ENCODE measurements around the gene EIF3D.

The EIF3D gene

DNA sequence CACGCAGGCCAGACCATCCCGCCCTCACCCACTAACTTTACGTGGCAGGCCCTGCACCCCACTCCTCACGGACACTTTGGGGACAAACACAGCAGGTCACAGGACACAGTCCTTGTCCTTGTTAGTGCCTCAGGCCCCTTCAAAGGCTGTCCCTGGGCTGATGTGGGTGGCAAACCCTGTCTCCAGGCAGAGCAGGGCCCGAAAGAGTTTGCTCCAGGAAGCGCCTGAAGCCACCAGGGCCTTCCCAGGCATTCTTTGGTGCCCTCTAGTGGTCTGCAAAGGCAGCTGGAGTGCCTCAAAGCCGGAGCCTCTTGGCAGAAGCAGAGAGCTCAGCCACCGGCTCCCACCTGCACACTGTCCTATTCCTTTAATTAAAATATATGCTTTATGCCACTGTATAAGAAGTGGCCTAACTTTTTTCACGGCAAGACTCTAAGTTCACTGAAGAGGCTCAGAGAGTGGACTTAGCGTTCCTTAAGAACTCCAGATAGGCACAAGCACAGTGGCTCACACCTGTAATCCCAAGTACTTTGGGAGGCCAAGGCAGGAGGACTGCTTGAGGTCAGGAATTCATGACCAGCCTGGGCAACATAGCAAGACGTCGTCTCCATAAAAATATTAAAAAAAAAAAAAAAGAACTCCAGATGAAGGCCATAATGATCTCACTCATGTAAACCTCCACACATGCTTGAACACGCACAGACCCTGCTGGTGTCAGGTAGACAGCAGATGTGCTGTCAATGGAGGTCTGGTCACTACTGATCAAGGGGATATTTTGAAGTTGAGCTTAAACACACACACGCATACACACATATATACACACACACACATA, 58.6 kb downstream of the EIF3D start:
- in situ Hi-C loops (cut with MboI; ENCODE audit: low pct_unique_long_range_greater_than_20kb, low sequenced_read_pairs, unreplicated experiment), result no loop called here
- peak; percentile 88 for DNase-seq (ENCODE audit: low spot score)
- TF ChIP-seq, protein P1, sequence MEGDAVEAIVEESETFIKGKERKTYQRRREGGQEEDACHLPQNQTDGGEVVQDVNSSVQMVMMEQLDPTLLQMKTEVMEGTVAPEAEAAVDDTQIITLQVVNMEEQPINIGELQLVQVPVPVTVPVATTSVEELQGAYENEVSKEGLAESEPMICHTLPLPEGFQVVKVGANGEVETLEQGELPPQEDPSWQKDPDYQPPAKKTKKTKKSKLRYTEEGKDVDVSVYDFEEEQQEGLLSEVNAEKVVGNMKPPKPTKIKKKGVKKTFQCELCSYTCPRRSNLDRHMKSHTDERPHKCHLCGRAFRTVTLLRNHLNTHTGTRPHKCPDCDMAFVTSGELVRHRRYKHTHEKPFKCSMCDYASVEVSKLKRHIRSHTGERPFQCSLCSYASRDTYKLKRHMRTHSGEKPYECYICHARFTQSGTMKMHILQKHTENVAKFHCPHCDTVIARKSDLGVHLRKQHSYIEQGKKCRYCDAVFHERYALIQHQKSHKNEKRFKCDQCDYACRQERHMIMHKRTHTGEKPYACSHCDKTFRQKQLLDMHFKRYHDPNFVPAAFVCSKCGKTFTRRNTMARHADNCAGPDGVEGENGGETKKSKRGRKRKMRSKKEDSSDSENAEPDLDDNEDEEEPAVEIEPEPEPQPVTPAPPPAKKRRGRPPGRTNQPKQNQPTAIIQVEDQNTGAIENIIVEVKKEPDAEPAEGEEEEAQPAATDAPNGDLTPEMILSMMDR (IDR thresholded peaks at IDR 0.05; ENCODE audit: extremely low read depth, insufficient read depth, missing control alignments), result peak; percentile 97

- no peak for DNase-seq (ENCODE audit: low spot score)
- in situ Hi-C loops (cut with MboI; ENCODE audit: low pct_unique_long_range_greater_than_20kb, low sequenced_read_pairs, unreplicated experiment), result loop anchor here (10.0 kb wide), 1 partner anchor 164 kb away; no protein-coding TSS in a partner anchor
- TF ChIP-seq, protein P1 (IDR thresholded peaks at IDR 0.05; ENCODE audit: extremely low read depth, insufficient read depth, missing control alignments), result no peak
These were observed 59.8 kb downstream of the EIF3D start for GRCh38 chr22:36469094-36469710.

GRCh38 chr22:36467946-36468345, 61.0 kb downstream of the EIF3D start:
- no peak for DNase-seq (ENCODE audit: low spot score)

DNA sequence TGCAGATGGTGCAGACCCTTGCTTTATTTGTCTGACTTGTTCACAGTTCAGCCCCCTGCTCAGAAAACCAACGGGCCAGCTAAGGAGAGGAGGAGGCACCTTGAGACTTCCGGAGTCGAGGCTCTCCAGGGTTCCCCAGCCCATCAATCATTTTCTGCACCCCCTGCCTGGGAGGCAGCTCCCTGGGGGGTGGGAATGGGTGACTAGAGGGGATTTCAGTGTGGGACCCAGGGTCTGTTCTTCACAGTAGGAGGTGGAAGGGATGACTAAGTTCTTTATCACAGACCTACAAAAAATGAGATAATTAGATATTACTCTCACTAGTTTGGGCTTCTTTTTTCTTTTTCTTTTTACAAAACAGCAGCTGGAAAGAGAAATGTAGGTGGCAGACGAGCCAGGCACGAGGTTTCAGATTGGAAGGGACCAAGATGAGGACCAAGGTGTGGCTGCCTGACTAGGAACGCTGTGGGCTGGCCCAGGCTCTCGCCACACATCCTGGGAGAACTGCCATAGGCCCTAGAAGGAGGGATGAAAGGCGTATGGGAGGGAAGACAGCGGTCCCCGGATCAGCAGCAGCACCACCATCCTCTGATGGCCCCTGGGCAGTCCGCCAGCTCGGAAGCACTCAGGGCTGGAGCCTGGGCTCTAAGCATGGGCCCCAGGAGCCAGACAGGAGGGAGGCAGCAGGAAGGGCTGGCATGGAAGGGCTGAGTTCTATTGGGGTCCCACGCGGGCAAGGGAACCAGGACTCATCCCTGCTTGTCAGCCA, 61.7 kb downstream of the EIF3D start:
- DNase-seq (ENCODE audit: low spot score), result no peak
- in situ Hi-C loops (cut with MboI; ENCODE audit: low pct_unique_long_range_greater_than_20kb, low sequenced_read_pairs, unreplicated experiment), result loop anchor here (10.0 kb wide), 1 partner anchor 162 kb away; no protein-coding TSS in a partner anchor
- TF ChIP-seq, protein P1 (IDR thresholded peaks at IDR 0.05; ENCODE audit: extremely low read depth, insufficient read depth, missing control alignments), result no peak

More at GRCh38 chr22:36467946-36468345, 61.0 kb downstream of the EIF3D start:
- TF ChIP-seq, protein P1 (IDR thresholded peaks at IDR 0.05; ENCODE audit: extremely low read depth, insufficient read depth, missing control alignments), result no peak
- in situ Hi-C loops (cut with MboI; ENCODE audit: low pct_unique_long_range_greater_than_20kb, low sequenced_read_pairs, unreplicated experiment), result loop anchor here (10.0 kb wide), 1 partner anchor 163 kb away; no protein-coding TSS in a partner anchor

- TF ChIP-seq, protein P1 (IDR thresholded peaks at IDR 0.05; ENCODE audit: extremely low read depth, insufficient read depth, missing control alignments), result no peak
- in situ Hi-C loops (cut with MboI; ENCODE audit: low pct_unique_long_range_greater_than_20kb, low sequenced_read_pairs, unreplicated experiment), result loop anchor here (10.0 kb wide), 1 partner anchor 161 kb away; no protein-coding TSS in a partner anchor
These were observed 62.7 kb downstream of the EIF3D start for GRCh38 chr22:36466258-36466657.

More at GRCh38 chr22:36466258-36466657, 62.7 kb downstream of the EIF3D start:
- no peak for DNase-seq (ENCODE audit: low spot score)
